OCI-LY1 (cell line): ENCODE data around the gene CACNB2.

ENCODE experiments used
- H2AFZ ChIP-seq: fragments of 200-600 bp; sonication (generic), shearing (Covaris generic); 2 replicates; pipeline ENCODE4 v1.6.0; 2014; ENCODE audit warnings: antibody characterized with exemption, mild to moderate bottlenecking, low read length
- H3F3A ChIP-seq: fragments of 200-600 bp; sonication (generic), shearing (Covaris generic); 2 replicates; pipeline ENCODE4 v1.6.0; 2014; ENCODE audit warnings: mild to moderate bottlenecking, antibody characterized with exemption, low read length, moderate library complexity; ENCODE audit not compliant: insufficient read depth
- H3K27ac ChIP-seq: fragments of 200-600 bp; sonication (generic); 2 replicates; pipeline ENCODE4 v1.5.1; 2014; ENCODE audit warnings: low read length, mixed run types, mild to moderate bottlenecking, low read depth; ENCODE audit not compliant: poor library complexity, severe bottlenecking
- H3K27me3 ChIP-seq: fragments of 200-600 bp; sonication (generic); 2 replicates; pipeline ENCODE4 v1.6.0; 2014; ENCODE audit warnings: antibody characterized with exemption, mild to moderate bottlenecking, low read length, moderate library complexity; ENCODE audit not compliant: insufficient read depth
- H3K36me3 ChIP-seq: fragments of 200-600 bp; sonication (generic); 2 replicates; pipeline ENCODE4 v1.6.1; 2014; ENCODE audit warnings: mild to moderate bottlenecking, antibody characterized with exemption, low read length, moderate library complexity, mixed read lengths; ENCODE audit not compliant: insufficient read depth
- H3K4me1 ChIP-seq: fragments of 200-600 bp; sonication (generic); 2 replicates; pipeline ENCODE4 v1.5.1; 2014; ENCODE audit warnings: mild to moderate bottlenecking, low read length, moderate library complexity; ENCODE audit not compliant: insufficient read depth, severe bottlenecking
- H3K4me2 ChIP-seq: fragments of 200-600 bp; sonication (generic), shearing (Covaris generic); 2 replicates; pipeline ENCODE4 v1.6.1; 2014; ENCODE audit warnings: low read length
- H3K4me3 ChIP-seq: fragments of 200-600 bp; sonication (generic); 2 replicates; pipeline ENCODE4 v1.5.1; 2014; ENCODE audit warnings: low read length, low read depth, mild to moderate bottlenecking, mixed read lengths; ENCODE audit not compliant: poor library complexity, severe bottlenecking
- H3K79me2 ChIP-seq: fragments of 200-600 bp; shearing (Covaris generic); 2 replicates; pipeline ENCODE4 v1.6.1; 2016; ENCODE audit warnings: mixed run types, low read length, mixed read lengths; ENCODE audit not compliant: insufficient read depth
- H3K9ac ChIP-seq: fragments of 200-600 bp; sonication (generic), shearing (Covaris generic); 2 replicates; pipeline ENCODE4 v1.6.1; 2014; ENCODE audit warnings: mild to moderate bottlenecking, low read length, mixed read lengths
- H3K9me2 ChIP-seq: fragments of 200-600 bp; sonication (generic), shearing (Covaris generic); 2 replicates; pipeline ENCODE4 v1.6.1; 2014; ENCODE audit warnings: low read depth, mild to moderate bottlenecking, low read length, mixed read lengths
- H3K9me3 ChIP-seq: fragments of 200-600 bp; shearing (Covaris generic); 2 replicates; pipeline ENCODE4 v1.6.1; 2014; ENCODE audit warnings: low read length, mixed read lengths
- H4K20me1 ChIP-seq: fragments of 200-600 bp; sonication (generic), shearing (Covaris generic); 2 replicates; pipeline ENCODE4 v1.6.0; 2016; ENCODE audit warnings: mild to moderate bottlenecking, low read length; ENCODE audit not compliant: insufficient read depth
- CTCF ChIP-seq: fragments of 200-600 bp; sonication (generic), shearing (Covaris generic); IDR thresholded peaks from 2 replicates; pipeline ENCODE4 v1.5.1; 2017; ENCODE audit warnings: mild to moderate bottlenecking, antibody characterized with exemption, low read length, moderate library complexity, mixed read lengths
- EZH2 ChIP-seq: fragments of 200-600 bp; sonication (generic), shearing (Covaris generic); IDR thresholded peaks from 2 replicates; pipeline ENCODE4 v1.8.0; 2017; ENCODE audit warnings: borderline replicate concordance, mixed run types, mild to moderate bottlenecking, antibody characterized with exemption, low read length, moderate library complexity, mixed read lengths

Gene CACNB2

GRCh38 chr10:18216482-18216881 lies 76.3 kb downstream of the CACNB2 start:
- Histone ChIP-seq H3F3A (no peaks in the 10 kb centered on the region), H2AFZ (no peak overlapping the region), H3K27ac (no peak overlapping the region), H3K9ac (no peak overlapping the region), H4K20me1 (no peaks in the 10 kb centered on the region), H3K27me3 (no peaks in the 10 kb centered on the region), H3K9me2 (no peaks in the 10 kb centered on the region), H3K4me3 (no peak overlapping the region), H3K4me1 (no peaks in the 10 kb centered on the region), H3K79me2 (no peaks in the 10 kb centered on the region), H3K9me3 (no peaks in the 10 kb centered on the region), H3K36me3 (no peaks in the 10 kb centered on the region), H3K4me2 (no peak overlapping the region)
- peak; percentile 39; the same call in 1 of the 2 replicates for TF ChIP-seq CTCF
- no peak for TF ChIP-seq EZH2

- H3K9me2 ChIP-seq = no peaks in the 10 kb centered on the region
- H3F3A ChIP-seq = no peaks in the 10 kb centered on the region
- H3K36me3 ChIP-seq = no peaks in the 10 kb centered on the region
- H2AFZ ChIP-seq = no peak overlapping the region
- no peaks in the 10 kb centered on the region for H3K4me1 ChIP-seq
- no peaks in the 10 kb centered on the region for H3K9me3 ChIP-seq
- H3K9ac ChIP-seq = no peak overlapping the region
- no peak overlapping the region for H3K27ac ChIP-seq
- TF ChIP-seq EZH2 = no peak
- no peak for TF ChIP-seq CTCF
- no peaks in the 10 kb centered on the region for H3K27me3 ChIP-seq
- no peak overlapping the region for H3K4me2 ChIP-seq
- H4K20me1 ChIP-seq = no peaks in the 10 kb centered on the region
- H3K79me2 ChIP-seq = no peaks in the 10 kb centered on the region
- no peak overlapping the region for H3K4me3 ChIP-seq
Measured at GRCh38 chr10:18217577-18217976, 77.4 kb downstream of the CACNB2 start.

- Histone ChIP-seq H3K4me1 (no peaks in the 10 kb centered on the region), H3K9me2 (no peaks in the 10 kb centered on the region), H3K27ac (no peak overlapping the region), H3K27me3 (no peaks in the 10 kb centered on the region), H4K20me1 (no peaks in the 10 kb centered on the region), H3K9ac (no peak overlapping the region), H3K79me2 (no peaks in the 10 kb centered on the region), H2AFZ (no peak overlapping the region), H3K4me3 (no peak overlapping the region), H3K9me3 (no peaks in the 10 kb centered on the region), H3K4me2 (no peak overlapping the region), H3F3A (no peaks in the 10 kb centered on the region), H3K36me3 (no peaks in the 10 kb centered on the region)
- TF ChIP-seq EZH2 (no peak), CTCF (no peak)
Measured at GRCh38 chr10:18219146-18219545, 78.9 kb downstream of the CACNB2 start.
